ENCODE results near the gene CLCC1.
A peak's percentile ranks its signal among the peaks of the same experiment; 100 is the strongest.
"Not testable (repeated sequence)": the region's sequence is repeated elsewhere in the genome, so short reads cannot be mapped to it uniquely, and the experiment has no call there.

Gene CLCC1

GRCh38 chr1:108936170-108936569 is 27.1 kb downstream of the CLCC1 start:
- TF ChIP-seq CTCF (conservative IDR thresholded peaks at IDR 0.05; ENCODE audit: low read depth), result no peak
- ChIA-PET CTCF (no interaction called here), POLR2A (ENCODE audit: low non-redundant PET) (no interaction called here)
- no peak for DNase-seq (ENCODE audit: low spot score)
- peak overlapping the region; percentile 29; the same call in 1 of the 2 replicates for H3K27ac ChIP-seq

- ChIA-PET CTCF (no interaction called here), POLR2A (ENCODE audit: low non-redundant PET) (no interaction called here)
- no peak for TF ChIP-seq CTCF (conservative IDR thresholded peaks at IDR 0.05; ENCODE audit: low read depth)
Measured at GRCh38 chr1:108933944-108934343, 29.3 kb downstream of the CLCC1 start.

GRCh38 chr1:108927565-108927964 is 35.7 kb downstream of the CLCC1 start:
- POLR2A ChIA-PET (ENCODE audit: low non-redundant PET); H3K27ac ChIP-seq; CTCF ChIA-PET; DNase-seq (ENCODE audit: low spot score): not testable (repeated sequence)

More at GRCh38 chr1:108933944-108934343, 29.3 kb downstream of the CLCC1 start:
- no peak overlapping the region for H3K27ac ChIP-seq
- no peak for DNase-seq (ENCODE audit: low spot score)

DNA sequence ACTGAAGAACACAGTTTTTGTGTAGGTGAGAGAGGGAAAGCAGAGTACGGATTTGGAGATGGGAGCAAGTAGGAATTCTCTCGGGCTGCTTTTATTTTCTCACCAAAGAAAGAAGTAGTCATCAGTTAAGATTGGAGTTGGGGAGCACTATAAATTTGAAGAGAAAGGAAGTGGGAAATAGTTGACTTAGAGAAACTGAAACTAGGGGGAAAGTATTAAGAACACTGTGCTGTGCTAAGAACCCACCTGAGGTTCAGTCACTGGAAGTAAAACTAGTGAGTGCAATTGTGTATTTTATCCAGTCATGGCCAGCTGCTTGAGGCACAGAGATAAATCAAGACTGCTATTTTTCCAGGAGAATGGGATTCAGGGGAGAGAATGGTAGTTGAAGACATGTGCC is 37.4 kb downstream of the CLCC1 start:
- CTCF ChIA-PET, result no interaction called here

GRCh38 chr1:108916788-108917187 is 46.5 kb downstream of the CLCC1 start:
- POLR2A ChIA-PET (ENCODE audit: low non-redundant PET), result no interaction called here
- H3K27ac ChIP-seq, result no peak overlapping the region
- TF ChIP-seq CTCF (conservative IDR thresholded peaks at IDR 0.05; ENCODE audit: low read depth), result no peak
- CTCF ChIA-PET, result interaction anchor here (0.9 kb wide), 1 partner anchor 11 kb away, joined by 4 read pairs; no protein-coding TSS in a partner anchor
- DNase-seq (ENCODE audit: low spot score), result no peak

More for the DNA sequence above, 37.4 kb downstream of the CLCC1 start:
- no peak for TF ChIP-seq CTCF (conservative IDR thresholded peaks at IDR 0.05; ENCODE audit: low read depth)
- DNase-seq (ENCODE audit: low spot score), result no peak
- POLR2A ChIA-PET (ENCODE audit: low non-redundant PET), result no interaction called here
- no peak overlapping the region for H3K27ac ChIP-seq

Measured in RWPE1 (cell line).